Pons (tissue), 1 donor: ENCODE results near the gene PITRM1.
"Not testable (repeated sequence)": the region's sequence is repeated elsewhere in the genome, so short reads cannot be mapped to it uniquely, and the experiment has no call there.

Experiments
- DNase-seq: peaks from one replicate; pipeline ENCODE4 v3.0.0-alpha.2; 2016; ENCODE audit warnings: low spot score

Gene PITRM1

GRCh38 chr10:3197348-3198003 is 24.9 kb upstream of the PITRM1 start:
- DNase-seq, result peak; percentile 57

GRCh38 chr10:3196958-3197347 is 24.4 kb upstream of the PITRM1 start:
- no peak for DNase-seq

DNA sequence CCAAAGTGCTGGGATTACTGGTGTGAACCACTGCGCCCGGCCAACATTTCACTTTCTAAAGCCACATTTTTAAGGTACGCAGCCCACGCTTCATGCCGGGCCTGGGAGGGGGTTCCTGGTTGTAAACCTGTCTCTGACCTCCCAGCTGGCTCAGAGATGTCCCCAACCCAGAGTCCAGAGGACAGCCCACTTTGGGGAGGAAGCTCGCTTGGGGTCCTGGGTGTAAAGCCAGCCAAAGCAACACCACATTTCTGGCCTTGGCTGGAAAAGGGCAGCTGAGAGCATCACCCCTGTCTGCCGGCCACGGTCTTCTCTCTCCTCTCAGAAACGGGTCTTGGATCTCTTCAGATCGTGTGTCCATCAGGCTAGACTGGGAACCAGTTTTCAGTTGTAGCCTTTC is 23.9 kb upstream of the PITRM1 start:
- no peak for DNase-seq

DNA sequence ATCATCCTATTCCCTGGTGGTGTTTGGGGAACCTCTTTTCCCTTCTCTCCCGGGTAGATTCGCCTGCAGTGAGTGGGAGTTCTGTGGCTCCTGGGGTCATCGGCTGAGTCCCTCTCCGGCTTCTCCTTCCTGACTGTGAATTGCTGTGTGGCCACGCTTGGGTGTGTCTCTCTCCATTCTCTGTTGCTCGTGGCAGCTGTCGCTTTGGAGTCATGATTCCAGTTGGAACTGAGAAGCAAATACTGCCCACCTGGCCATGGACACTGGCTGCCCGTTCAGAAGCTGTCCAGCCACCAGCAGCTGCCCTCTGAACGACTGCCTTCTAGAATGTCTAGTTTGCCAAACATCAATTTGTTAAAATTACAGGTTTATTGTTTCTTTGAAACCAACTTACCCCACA is 23.1 kb upstream of the PITRM1 start:
- DNase-seq, result no peak

- no peak for DNase-seq
Measured at GRCh38 chr10:3195286-3195685, 22.7 kb upstream of the PITRM1 start.

- DNase-seq, result no peak
Measured at GRCh38 chr10:3194871-3195270, 22.3 kb upstream of the PITRM1 start.

GRCh38 chr10:3193751-3194150 is 21.2 kb upstream of the PITRM1 start:
- no peak for DNase-seq

- peak; percentile 69 for DNase-seq
Measured at GRCh38 chr10:3192856-3193635, 20.5 kb upstream of the PITRM1 start.

GRCh38 chr10:3190817-3191216 is 18.2 kb upstream of the PITRM1 start:
- no peak for DNase-seq

- DNase-seq, result not testable (repeated sequence)
Measured at GRCh38 chr10:3187229-3187628, 14.6 kb upstream of the PITRM1 start.

DNA sequence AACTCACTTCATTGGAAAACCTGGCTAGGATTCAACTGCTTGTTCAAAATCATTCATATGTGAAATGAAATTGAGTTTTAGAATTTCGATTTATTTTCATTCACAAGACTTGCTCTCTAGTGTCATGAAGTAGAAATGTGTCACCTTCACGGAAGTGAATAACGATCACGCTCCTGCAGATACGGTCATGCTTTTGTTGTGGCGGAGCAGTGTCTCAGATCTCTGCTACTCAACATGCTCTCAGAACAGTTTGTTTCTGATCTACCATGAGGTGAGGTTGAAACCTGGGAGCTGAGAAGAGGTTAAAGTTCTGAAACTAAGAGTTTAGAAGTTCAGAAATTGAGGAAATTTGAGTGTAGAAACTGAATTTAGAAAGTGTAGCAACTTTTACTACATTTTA is 13.8 kb upstream of the PITRM1 start:
- DNase-seq, result no peak

DNA sequence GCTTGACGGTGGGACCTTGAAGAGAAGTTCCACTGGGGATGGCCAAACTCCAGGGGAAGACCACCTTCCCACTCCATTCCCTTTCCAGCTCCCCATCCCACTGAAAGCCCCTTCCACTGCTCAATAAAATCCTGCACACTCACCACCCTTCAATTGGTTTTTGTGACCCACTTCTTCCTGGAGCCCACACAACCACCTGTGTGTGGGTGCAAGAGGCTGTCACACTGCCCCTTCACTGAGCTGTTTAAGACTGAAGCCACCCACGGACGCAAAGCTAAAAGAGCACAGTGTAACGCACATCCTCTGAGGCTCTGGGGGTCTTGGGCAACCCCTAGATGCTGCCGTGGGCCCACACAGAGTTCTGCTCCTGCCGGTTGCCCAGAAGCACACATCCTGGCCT is 12.8 kb upstream of the PITRM1 start:
- DNase-seq, result no peak

GRCh38 chr10:3180355-3181025 is 7.9 kb upstream of the PITRM1 start:
- DNase-seq, result no peak

DNA sequence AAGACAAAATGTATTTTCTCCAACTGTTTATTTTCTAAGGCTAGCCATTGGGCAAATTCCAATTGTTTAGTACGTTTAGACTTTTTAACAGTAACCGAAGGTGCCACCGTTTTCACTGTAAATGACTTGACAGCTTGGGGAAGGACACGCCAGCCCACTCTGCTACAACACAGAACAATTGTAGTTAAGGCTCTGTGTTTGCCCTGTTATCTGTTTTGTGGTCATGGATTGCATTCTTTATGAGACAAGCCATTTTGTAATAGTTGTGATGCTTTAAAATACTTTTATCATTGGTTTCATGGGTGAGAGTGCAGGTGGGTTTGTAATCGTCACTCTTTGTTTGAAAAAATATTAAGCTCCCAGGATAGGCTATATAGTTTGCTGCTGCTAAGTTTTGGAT is 6.6 kb upstream of the PITRM1 start:
- no peak for DNase-seq

DNA sequence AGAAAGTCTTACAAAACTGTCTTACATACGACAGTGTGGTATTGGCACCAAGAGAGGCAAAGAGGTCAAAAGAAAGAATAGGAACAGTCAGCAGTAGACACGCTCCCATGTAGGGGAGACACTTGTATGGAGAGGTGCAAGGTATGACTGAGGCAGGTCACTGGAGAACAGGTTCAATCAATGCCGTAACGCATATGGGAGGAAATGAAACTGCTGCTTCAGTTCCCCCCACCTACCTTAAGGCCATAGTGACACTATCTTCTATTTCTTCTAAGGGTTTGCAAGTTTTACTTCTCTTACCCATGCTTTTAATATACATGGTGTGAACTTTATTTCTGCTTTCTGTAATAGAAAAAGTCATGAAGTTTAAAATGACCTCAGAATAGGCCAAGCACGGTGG is 5.5 kb upstream of the PITRM1 start:
- DNase-seq, result no peak

DNA sequence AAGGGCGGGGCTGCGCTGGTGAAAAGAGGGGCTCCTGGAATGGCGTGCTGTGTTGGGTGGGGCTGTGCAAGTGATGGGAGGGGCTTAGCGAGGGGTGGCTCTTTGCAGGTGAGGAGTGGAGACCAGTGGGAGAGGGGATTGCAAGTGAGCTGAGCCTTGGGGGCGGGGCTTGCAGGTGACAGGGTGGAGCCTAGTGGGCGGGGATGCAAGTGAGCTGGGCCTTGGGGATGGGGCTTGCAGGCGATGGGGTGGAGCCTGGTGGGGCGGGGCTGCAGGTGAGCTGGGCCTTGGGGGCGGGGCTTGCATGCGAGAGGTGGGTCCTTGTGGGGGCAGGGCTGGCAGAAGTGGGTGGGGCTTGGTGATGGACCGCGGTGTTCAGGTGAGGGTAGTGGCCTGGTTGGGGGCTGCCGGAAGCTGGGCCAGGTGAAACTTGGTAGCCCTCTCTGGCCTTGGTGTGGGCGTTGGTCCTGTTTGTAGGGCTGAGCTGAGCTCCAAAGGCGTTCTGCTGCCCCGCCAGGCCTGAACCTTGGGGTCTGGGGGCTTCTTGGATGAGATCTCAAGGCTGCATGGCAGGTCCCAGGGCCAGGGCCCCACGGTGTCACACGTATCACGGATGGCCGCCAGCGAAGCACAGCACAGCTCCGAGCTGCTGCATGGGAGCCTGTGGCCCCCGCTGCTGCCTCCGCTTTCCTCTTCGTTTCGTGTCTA is 743 bp upstream of the PITRM1 start:
- no peak for DNase-seq

GRCh38 chr10:3172081-3172445 is 519 bp downstream of the PITRM1 start:
- peak; percentile 18 for DNase-seq

- not testable (repeated sequence) for DNase-seq
Measured at GRCh38 chr10:3171488-3171887, 1.1 kb downstream of the PITRM1 start.

DNA sequence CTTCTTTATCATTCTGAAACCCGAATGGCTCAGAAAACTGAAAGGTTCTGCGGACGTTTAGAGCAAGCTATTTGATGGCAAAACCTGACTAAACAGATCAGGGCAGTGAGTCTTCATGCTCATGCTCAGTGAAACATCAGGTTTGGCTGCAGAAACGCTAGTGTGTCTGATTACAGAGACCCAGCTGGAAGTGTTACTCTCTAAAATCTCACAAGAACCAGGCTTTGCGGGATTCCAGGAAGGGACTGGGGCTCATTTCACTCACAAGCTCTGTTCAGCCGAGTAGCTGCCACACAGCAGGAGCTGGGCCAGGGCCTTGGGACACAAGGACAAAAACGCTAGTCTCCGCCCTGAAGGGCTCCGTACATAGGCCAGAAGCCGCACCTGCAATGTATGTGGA is 2.9 kb downstream of the PITRM1 start:
- DNase-seq, result no peak

- peak; percentile 67 for DNase-seq
Measured at GRCh38 chr10:3169271-3169670, 3.3 kb downstream of the PITRM1 start.

- no peak for DNase-seq
Measured at GRCh38 chr10:3167611-3168330, 4.8 kb downstream of the PITRM1 start.
